ENCODE data around the gene NDC1.
"Not testable (repeated sequence)": the region's sequence is repeated elsewhere in the genome, so short reads cannot be mapped to it uniquely, and the experiment has no call there.

The NDC1 gene

GRCh38 chr1:53826367-53826766, 11.7 kb downstream of the NDC1 start:
- no peak for DNase-seq (ENCODE audit: low read depth, low spot score)

- no peak for DNase-seq (ENCODE audit: low read depth, low spot score)
Observed at GRCh38 chr1:53825306-53825705, 12.8 kb downstream of the NDC1 start.

- DNase-seq (ENCODE audit: low read depth, low spot score), result no peak
Observed at GRCh38 chr1:53822931-53823330, 15.2 kb downstream of the NDC1 start.

GRCh38 chr1:53821380-53821779, 16.7 kb downstream of the NDC1 start:
- DNase-seq (ENCODE audit: low read depth, low spot score), result no peak

GRCh38 chr1:53819387-53819786, 18.7 kb downstream of the NDC1 start:
- no peak for DNase-seq (ENCODE audit: low read depth, low spot score)

GRCh38 chr1:53816584-53816983, 21.5 kb downstream of the NDC1 start:
- not testable (repeated sequence) for DNase-seq (ENCODE audit: low read depth, low spot score)

GRCh38 chr1:53815484-53815883, 22.6 kb downstream of the NDC1 start:
- DNase-seq (ENCODE audit: low read depth, low spot score), result not testable (repeated sequence)

- DNase-seq (ENCODE audit: low read depth, low spot score), result peak; percentile 5
Observed at GRCh38 chr1:53811414-53811851, 26.7 kb downstream of the NDC1 start.

- DNase-seq (ENCODE audit: low read depth, low spot score), result no peak
Observed at GRCh38 chr1:53810497-53810896, 27.6 kb downstream of the NDC1 start.

GRCh38 chr1:53810007-53810406, 28.1 kb downstream of the NDC1 start:
- DNase-seq (ENCODE audit: low read depth, low spot score), result no peak

GRCh38 chr1:53807916-53808315, 30.2 kb downstream of the NDC1 start:
- DNase-seq (ENCODE audit: low read depth, low spot score), result no peak

- DNase-seq (ENCODE audit: low read depth, low spot score), result no peak
Observed at GRCh38 chr1:53804791-53805505, 33.1 kb downstream of the NDC1 start.

GRCh38 chr1:53804181-53804580, 33.9 kb downstream of the NDC1 start:
- DNase-seq (ENCODE audit: low read depth, low spot score), result no peak

- no peak for DNase-seq (ENCODE audit: low read depth, low spot score)
Observed at GRCh38 chr1:53800621-53801020, 37.5 kb downstream of the NDC1 start.

- DNase-seq (ENCODE audit: low read depth, low spot score), result no peak
Observed at GRCh38 chr1:53799141-53799540, 39.0 kb downstream of the NDC1 start.

GRCh38 chr1:53792806-53793205, 45.3 kb downstream of the NDC1 start:
- no peak for DNase-seq (ENCODE audit: low read depth, low spot score)

- no peak for DNase-seq (ENCODE audit: low read depth, low spot score)
Observed at GRCh38 chr1:53787655-53788054, 50.4 kb downstream of the NDC1 start.

GRCh38 chr1:53783056-53783455, 55.0 kb downstream of the NDC1 start:
- DNase-seq (ENCODE audit: low read depth, low spot score), result no peak

- no peak for DNase-seq (ENCODE audit: low read depth, low spot score)
Observed at GRCh38 chr1:53781654-53782053, 56.4 kb downstream of the NDC1 start.

GRCh38 chr1:53777272-53777671, 60.8 kb downstream of the NDC1 start:
- no peak for DNase-seq (ENCODE audit: low read depth, low spot score)

GRCh38 chr1:53771648-53772047, 66.4 kb downstream of the NDC1 start:
- no peak for DNase-seq (ENCODE audit: low read depth, low spot score)

GRCh38 chr1:53769780-53770179, 68.3 kb downstream of the NDC1 start:
- DNase-seq (ENCODE audit: low read depth, low spot score), result no peak

GRCh38 chr1:53769184-53769583, 68.9 kb downstream of the NDC1 start:
- DNase-seq (ENCODE audit: low read depth, low spot score), result no peak

- DNase-seq (ENCODE audit: low read depth, low spot score), result no peak
Observed at GRCh38 chr1:53766831-53767405, 71.2 kb downstream of the NDC1 start.
